GM13976 (cell line): ENCODE data around the gene SLC48A1.

ENCODE experiments used
- DNase-seq: peaks from one replicate; pipeline ENCODE4 v3.0.0; 2012; ENCODE audit warnings: low spot score
- CTCF ChIP-seq: IDR thresholded peaks from 2 replicates; pipeline ENCODE4 v1.5.1; 2012; ENCODE audit warnings: borderline replicate concordance, mild to moderate bottlenecking; ENCODE audit not compliant: insufficient read depth; ENCODE audit errors: extremely low read depth, missing control alignments, control extremely low read depth
- in situ Hi-C: fragments of 300-500 bp; cut with MboI; formaldehyde crosslinking; loops from one replicate; pipeline ENCODE4 v1.12.0; 2022; ENCODE audit warnings: low sequenced_read_pairs, mixed read lengths, inconsistent platforms; ENCODE audit not compliant: unreplicated experiment

Gene SLC48A1

DNA sequence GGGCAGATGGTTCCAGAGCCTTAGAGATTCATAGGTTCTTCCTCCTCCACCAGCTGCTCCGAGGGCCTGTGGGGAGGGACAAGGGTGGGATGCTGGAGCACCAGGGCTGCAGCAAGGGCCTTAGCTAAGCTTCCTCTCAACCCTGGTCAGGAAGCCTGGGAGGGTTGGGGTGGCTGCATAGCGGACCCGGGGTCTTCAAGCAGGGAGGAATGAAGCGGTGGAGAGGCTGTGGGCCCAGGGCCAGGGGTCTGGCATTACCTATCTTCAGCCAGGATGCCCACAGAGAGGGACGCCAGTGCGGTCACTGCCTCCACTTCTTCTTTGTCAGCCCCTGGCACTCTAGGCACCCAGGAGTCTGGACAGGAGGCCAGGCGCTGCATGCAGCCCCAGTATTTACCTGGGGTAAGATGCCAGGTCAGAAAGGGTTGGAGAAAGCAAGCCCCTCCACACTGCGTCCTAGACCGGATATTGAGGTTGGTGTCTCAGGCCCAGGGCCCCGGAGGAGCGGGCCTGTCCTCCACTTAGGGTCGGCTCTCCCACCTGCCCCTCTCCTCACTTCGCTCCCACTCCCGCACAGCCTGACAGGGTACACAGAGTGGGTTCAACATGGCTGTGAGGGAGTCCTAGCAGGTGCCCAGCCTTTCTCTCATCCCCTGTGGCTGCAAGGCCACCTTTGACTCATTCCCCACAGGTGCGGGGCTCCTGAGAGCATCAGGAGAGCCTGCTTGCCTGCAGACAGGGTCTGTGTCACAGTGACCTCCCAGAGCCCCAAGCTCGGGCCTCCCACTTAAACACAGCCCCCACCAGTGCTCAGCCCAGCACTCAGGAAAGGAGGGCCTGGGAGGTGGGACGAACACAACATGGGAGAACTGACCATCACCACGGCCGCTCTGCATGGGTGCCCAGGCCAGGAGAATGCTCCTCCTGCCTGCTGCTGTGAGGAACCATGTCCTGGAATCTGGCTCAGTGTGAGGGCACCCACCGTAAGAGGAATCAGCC is 11.1 kb downstream of the SLC48A1 start:
- in situ Hi-C loops, result no loop called here
- TF ChIP-seq CTCF, result no peak
- no peak for DNase-seq

DNA sequence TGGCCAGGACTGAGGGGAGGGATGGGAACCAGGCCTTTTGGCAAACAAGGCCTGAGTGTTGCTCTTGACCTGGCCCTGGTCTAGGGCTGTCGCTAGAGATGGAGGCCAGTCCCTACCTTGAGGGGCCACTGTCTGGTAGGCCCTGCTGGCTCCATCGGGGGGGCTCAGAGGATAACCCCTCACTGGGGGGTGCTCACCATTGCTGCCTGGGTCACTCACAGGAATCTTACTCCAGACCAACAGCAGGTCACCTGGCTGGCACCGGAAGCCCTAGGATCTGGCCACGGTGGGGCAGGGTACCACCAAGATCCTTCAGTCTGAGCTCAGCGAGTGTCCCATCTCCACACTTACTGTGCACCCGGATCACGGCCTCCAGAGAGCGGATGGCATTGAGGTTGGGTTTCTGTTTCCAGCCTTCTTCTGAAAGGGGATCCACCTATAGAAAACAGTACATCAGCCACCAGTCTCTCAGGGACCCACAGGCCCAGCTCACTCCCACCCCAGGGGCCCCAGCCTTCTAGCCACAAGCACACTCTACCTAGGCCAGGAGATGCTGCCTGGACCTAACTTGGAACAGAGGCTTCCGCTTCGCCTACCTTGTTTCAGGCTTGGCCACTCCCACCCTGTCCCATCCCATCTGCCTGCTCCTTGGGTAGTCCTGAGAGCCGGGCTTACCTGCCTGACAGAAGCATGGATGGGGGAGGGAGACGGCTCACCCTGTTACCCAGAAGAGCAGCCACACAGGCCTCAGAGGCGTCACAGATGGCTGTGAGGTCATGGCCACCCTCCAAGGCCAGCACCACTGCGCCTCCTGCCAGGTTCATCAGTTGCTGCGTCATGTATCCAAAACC is 12.2 kb downstream of the SLC48A1 start:
- in situ Hi-C loops, result no loop called here
- DNase-seq, result no peak
- no peak for TF ChIP-seq CTCF

DNA sequence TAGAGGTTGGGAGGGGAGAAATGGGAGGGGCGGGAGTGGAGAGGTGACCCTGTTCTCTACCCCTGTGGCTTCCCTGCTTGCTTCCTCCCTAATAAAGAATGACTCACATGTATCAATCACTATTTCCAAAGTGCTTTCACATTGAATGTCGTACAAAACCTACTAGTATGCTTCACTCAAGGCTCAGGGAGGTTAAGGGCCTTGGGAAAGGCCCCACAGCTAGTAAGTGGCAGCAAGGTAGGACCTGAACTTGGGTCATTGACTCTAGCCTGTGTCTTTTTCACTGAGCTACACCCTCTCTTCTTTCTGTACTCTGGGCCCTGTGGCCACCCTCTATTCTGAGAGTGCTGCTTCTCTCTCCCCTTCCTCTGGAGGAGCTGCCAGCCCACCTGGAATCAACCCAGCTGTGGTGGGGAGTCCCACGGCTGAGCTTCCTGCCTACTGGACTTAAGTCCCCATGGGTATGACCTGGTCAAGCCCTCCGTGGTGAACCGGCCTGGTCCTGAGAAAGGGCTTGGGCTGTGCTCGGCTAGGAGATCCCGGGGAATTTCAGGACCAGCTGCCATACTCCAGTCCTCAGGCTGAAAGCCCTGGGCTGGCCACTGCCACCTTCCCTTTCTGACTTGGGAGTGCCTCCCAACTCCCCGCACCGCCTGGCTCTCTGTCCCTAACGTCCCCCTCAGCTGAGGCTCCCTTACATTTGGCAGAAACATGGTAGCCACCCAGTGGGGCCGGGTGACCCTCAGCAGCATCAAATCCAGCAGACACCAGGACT is 13.0 kb downstream of the SLC48A1 start:
- TF ChIP-seq CTCF, result no peak
- in situ Hi-C loops, result no loop called here
- DNase-seq, result no peak

GRCh38 chr12:47786662-47787280 is 13.7 kb downstream of the SLC48A1 start:
- TF ChIP-seq CTCF, result no peak
- in situ Hi-C loops, result no loop called here
- no peak for DNase-seq

- in situ Hi-C loops, result no loop called here
- no peak for DNase-seq
- no peak for TF ChIP-seq CTCF
Observed at GRCh38 chr12:47787596-47788319, 14.7 kb downstream of the SLC48A1 start.
